K562 (cell line): ENCODE measurements around the gene CHST1. TPM values are rescaled to one million over a fixed set of nuclear protein-coding genes. Genes with fewer than 3 reads are reported as not detected.
A peak's percentile ranks its signal among the peaks of the same experiment; 100 is the strongest.

ENCODE experiments used
- ATAC-seq: fragments of 200-7000 bp; cut with Tn5 transposase; 3 replicates; pipeline ENCODE4 v1.9.1; 2020; ENCODE audit warnings: moderate library complexity
- BruUV-seq: library from RNA; stranded (reverse); fragments of 400-500 nt; replicated peaks from 2 replicates; lab custom pipeline; 2021; lab: Mats Ljungman, UMichigan
- CTCF ChIA-PET: fragments of 300-600 bp; formaldehyde crosslinking; extraction: SDS; loops from one replicate; lab custom pipeline; 2021; ENCODE audit warnings: low intra/inter-chr PET ratio; lab: Yijun Ruan, JAX
- POLR2A ChIA-PET: fragments of 300-600, 350-650 bp; sonication (Branson Sonifier 250); formaldehyde crosslinking; extraction: SDS; loops from one replicate; lab custom pipeline; 2021; ENCODE audit warnings: antibody characterized with exemption, inconsistent platforms; lab: Yijun Ruan, JAX
- DNase-seq, 4 experiments: peaks; one replicate each; pipeline versions ENCODE4 v3.0.0 to v3.0.0-alpha.2; 2011 to 2018; ENCODE audit warnings: low spot score in 3 of 4, mixed read lengths in 3 of 4; ENCODE audit errors: extremely low read depth in 1 of 4
- FAIRE-seq: peaks from 2 replicates; lab custom pipeline; 2011; peaks lifted over from hg19 to GRCh38; lab: Jason Lieb, UNC
- H2AFZ ChIP-seq: 2 replicates; pipeline ENCODE4 v1.6.0; 2011; ENCODE audit warnings: low read depth, low read length, control low read depth, inconsistent platforms
- H3K27ac ChIP-seq: fragments of 200-600 bp; 3 replicates; pipeline ENCODE4 v1.8.0; 2011; ENCODE audit warnings: low read depth, mild to moderate bottlenecking, control low read depth, inconsistent platforms, low read length, moderate library complexity, mixed read lengths; ENCODE audit errors: extremely low read depth
- H3K27me3 ChIP-seq, 2 experiments: fragments of 300-600 bp in 1 of 2; 2 replicates in 1 of 2; 3 replicates in 1 of 2; pipeline versions ENCODE4 v1.6.0 to v1.8.0; 2011; ENCODE audit warnings: inconsistent platforms in 2 of 2, low read length in 2 of 2, mild to moderate bottlenecking in 1 of 2, mixed read lengths in 1 of 2, moderate library complexity in 1 of 2; ENCODE audit not compliant: control insufficient read depth in 2 of 2, insufficient read depth in 2 of 2
- H3K36me3 ChIP-seq: fragments of 300-600 bp; 3 replicates; pipeline ENCODE4 v1.8.0; 2011; ENCODE audit warnings: mild to moderate bottlenecking, low read length, inconsistent platforms; ENCODE audit not compliant: control insufficient read depth, insufficient read depth
- H3K4me1 ChIP-seq, 2 experiments: fragments of 200-600 bp in 1 of 2; replicated peaks in 1 of 2; 2 replicates in 1 of 2; 3 replicates in 1 of 2; pipeline versions ENCODE4 v1.5.1 to v1.8.0; 2011; ENCODE audit warnings: inconsistent platforms in 2 of 2, low read length in 2 of 2, mild to moderate bottlenecking in 1 of 2, mixed read lengths in 1 of 2, moderate library complexity in 1 of 2; ENCODE audit not compliant: control insufficient read depth in 2 of 2, insufficient read depth in 2 of 2
- H3K4me2 ChIP-seq: 2 replicates; pipeline ENCODE4 v1.6.1; 2011; ENCODE audit warnings: low read length, control low read depth, inconsistent platforms, mixed read lengths; ENCODE audit not compliant: insufficient read depth
- H3K4me3 ChIP-seq: fragments of 200-600 bp; sonication (generic), shearing (Covaris generic); 2 replicates; pipeline ENCODE4 v1.5.1; 2016; ENCODE audit warnings: control low read depth, inconsistent platforms
- H3K79me2 ChIP-seq: fragments of 200-600 bp; 3 replicates; pipeline ENCODE4 v1.8.0; 2011; ENCODE audit warnings: low read length, inconsistent platforms; ENCODE audit not compliant: control insufficient read depth, insufficient read depth
- H3K9ac ChIP-seq, 2 experiments: 2 replicates each; pipeline versions ENCODE4 v1.6.0 to v1.6.1; 2011; ENCODE audit warnings: low read depth in 2 of 2, low read length in 2 of 2, control low read depth in 1 of 2, inconsistent platforms in 1 of 2, mild to moderate bottlenecking in 1 of 2, mixed read lengths in 1 of 2; ENCODE audit not compliant: insufficient read depth in 1 of 2
- H3K9me1 ChIP-seq: one replicate; pipeline ENCODE4 v1.6.0; 2011; ENCODE audit warnings: inconsistent platforms, mild to moderate bottlenecking, low read length, moderate library complexity; ENCODE audit not compliant: control insufficient read depth, insufficient read depth
- H3K9me3 ChIP-seq: replicated peaks from 2 replicates; pipeline ENCODE4 v1.5.1; 2011; ENCODE audit warnings: low read depth, low read length, inconsistent platforms; ENCODE audit not compliant: control insufficient read depth, insufficient read depth
- H4K20me1 ChIP-seq: replicated peaks from 2 replicates; pipeline ENCODE4 v1.6.1; 2011; ENCODE audit warnings: low read length, inconsistent platforms, mixed read lengths; ENCODE audit not compliant: control insufficient read depth, insufficient read depth
- CBFA2T2 ChIP-seq: fragments of 450-650 bp; conservative IDR thresholded peaks from 2 replicates; pipeline ENCODE4 v1.6.1; 2017; ENCODE audit warnings: mild to moderate bottlenecking
- ELK1 ChIP-seq: sonication (generic); formaldehyde crosslinking; IDR thresholded peaks from 2 replicates; pipeline ENCODE4 v1.8.1; 2022; ENCODE audit warnings: missing genetic modification reagents
- MGA ChIP-seq: fragments of 450-650 bp; IDR thresholded peaks from 2 replicates; pipeline ENCODE4 v1.6.1; 2016; ENCODE audit warnings: mild to moderate bottlenecking, moderate library complexity
- NR4A1 ChIP-seq, 2 experiments: fragments of 250-450 bp in 1 of 2; fragments of 450-650 bp in 1 of 2; sonication (Bioruptor Pico) in 1 of 2; IDR thresholded peaks; 2 replicates each; pipeline versions ENCODE4 v1.4.0 to v1.6.1; 2016 to 2020; ENCODE audit warnings: mild to moderate bottlenecking in 2 of 2, missing compliant biosample characterization in 1 of 2, missing genetic modification characterization in 1 of 2, moderate library complexity in 1 of 2
- RCOR1 ChIP-seq, 2 experiments: IDR thresholded peaks; 2 replicates each; pipeline ENCODE4 v1.6.1; 2012; ENCODE audit warnings: low read depth in 2 of 2, low read length in 2 of 2, borderline replicate concordance in 1 of 2, improper control_type of control experiment in 1 of 2
- WGBS: fragments of 100-300 bp; shearing (Covaris generic); methylation state at CpG from one replicate; pipeline ENCODE4 v1.1.6; 2016; ENCODE audit warnings: low coverage, mixed read lengths; ENCODE audit not compliant: insufficient coverage; ENCODE audit errors: missing lambda C conversion rate; 5-methylcytosine and 5-hydroxymethylcytosine counted together
- in situ Hi-C: fragments of 300-500 bp; cut with MboI; formaldehyde crosslinking; loops from 4 replicates; pipeline ENCODE4 v1.15.0; 2018; ENCODE audit warnings: inconsistent platforms, mixed read lengths
- intact Hi-C: fragments of 100-400 bp; cut with micrococcal nuclease; formaldehyde crosslinking; loops from 2 replicates; pipeline ENCODE4 v1.14.2; 2022
- polyA plus RNA-seq, 8 experiments: library from polyadenylated mRNA; depleted of rRNA in 4 of 8; stranded (reverse) in 5 of 8; unstranded in 3 of 8; fragments of >200 nt; fragmentation: Nextera tagmentation in 2 of 8; fragmentation: Illumina TruSeq in 1 of 8; extraction: Ambion mirVana in 2 of 8; extraction: Trizol in 1 of 8; gene quantifications; 2 replicates each; pipeline versions ENCODE4 v1.2.1 to v1.2.3, GENCODE V29; 2011 to 2014; ENCODE audit warnings: inconsistent platforms in 1 of 8, missing spikeins in 1 of 8
- total RNA-seq, 7 experiments: library from RNA; depleted of rRNA in 6 of 7; stranded (reverse); fragments of >200 nt in 6 of 7; fragmentation: Illumina TruSeq in 2 of 7; extraction: Trizol in 2 of 7; gene quantifications; 2 replicates each; pipeline versions ENCODE4 v1.2.1 to v1.2.3, GENCODE V29; 2011 to 2021; ENCODE audit warnings: low replicate concordance in 1 of 7

CHST1 gene
- total and polyA plus RNA-seq, 9 of the 15 experiments (the other 6 are each of a cell fraction or from before 2014, with no cell fraction given): 0.04 to 0.32 (median 0.18) TPM; not detected in 4

- peaks cover 0 to 20% of the 10 kb centered on the region in 2 experiments; a peak in 3 of 5 replicates for H3K4me1 ChIP-seq
- ATAC-seq (no peak; the same call in 2 of the 3 replicates), DNase-seq (peak in 1 of 4 experiments; percentile 34), FAIRE-seq (no peak)
- H3K4me2 ChIP-seq: peak overlapping the region; percentile 18; the same call in 1 of the 2 replicates
- in situ Hi-C loops (no loop called here), intact Hi-C loops (loop anchor here (10.0 kb wide), 2 partner anchors 95 to 195 kb away; no protein-coding TSS in a partner anchor)
- CTCF ChIA-PET: no interaction called here
- H3K9me1 ChIP-seq: peaks cover 7% of the 10 kb centered on the region
- H3K9me3 ChIP-seq: no peaks in the 10 kb centered on the region
- H3K4me3 ChIP-seq: no peak overlapping the region
- H2AFZ ChIP-seq: peak overlapping the region; percentile 58; the same call in 1 of the 2 replicates
- H3K27ac ChIP-seq: no peak overlapping the region; the same call in 2 of the 3 replicates
- POLR2A ChIA-PET: no interaction called here
- no peaks in the 10 kb centered on the region for H4K20me1 ChIP-seq
- no peaks in the 10 kb centered on the region for H3K36me3 ChIP-seq
- H3K27me3 ChIP-seq: peaks cover 0 to 6% of the 10 kb centered on the region in 2 experiments; a peak in 1 of 5 replicates
- H3K9ac ChIP-seq: no peak overlapping the region
- H3K79me2 ChIP-seq: no peaks in the 10 kb centered on the region
- BruUV-seq: no TSS peak
- 76% methylated on average over 25 of the region's 49 CpGs for WGBS
- TF ChIP-seq NR4A1 (CRISPR knock-in tag; IDR thresholded peaks at IDR 0.05) (no peak), NR4A1 (tag; IDR thresholded peaks at IDR 0.05) (no peak), MGA (peak; percentile 28; the same call in 1 of the 2 replicates), RCOR1 (IDR thresholded peaks at IDR 0.05; ENCODE audit: borderline replicate concordance in 1 of 2, low read depth in 2 of 2, low read length in 2 of 2) (no peak), CBFA2T2 (peak; percentile 39), ELK1 (CRISPR knock-in tag) (no peak)
Measured at GRCh38 chr11:45649544-45650165, 15.8 kb downstream of the CHST1 start.
